Glomerular visceral epithelial cell (primary cell): ENCODE measurements around the gene WRAP73.
"Not testable (repeated sequence)": the region's sequence is repeated elsewhere in the genome, so short reads cannot be mapped to it uniquely, and the experiment has no call there.

Experiments
- DNase-seq: peaks from one replicate; pipeline ENCODE4 v3.0.0-alpha.2; 2016; ENCODE audit errors: extremely low spot score

The WRAP73 gene

DNA sequence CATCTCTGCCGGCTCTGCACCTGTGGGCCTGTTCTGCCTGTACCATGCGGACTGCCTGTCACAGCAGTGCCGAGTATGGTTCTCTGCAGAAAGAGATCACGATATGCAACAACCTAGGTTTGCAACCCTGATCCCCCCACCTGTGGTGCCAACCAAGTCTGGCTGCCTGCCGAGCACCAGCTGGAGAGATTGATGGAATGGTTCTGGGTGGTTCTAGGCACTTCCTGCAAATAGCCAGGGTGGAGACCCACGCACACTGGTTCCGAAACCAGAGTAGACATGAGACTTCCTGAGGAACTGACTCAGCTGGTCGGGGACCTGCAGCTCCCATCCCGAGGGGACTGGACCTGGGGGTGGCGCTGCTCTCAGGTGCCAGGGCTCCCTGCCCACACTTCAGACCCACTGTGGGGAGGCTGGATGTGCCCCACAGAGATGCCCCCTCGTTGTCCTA lies 19.7 kb downstream of the WRAP73 start:
- DNase-seq = no peak

DNA sequence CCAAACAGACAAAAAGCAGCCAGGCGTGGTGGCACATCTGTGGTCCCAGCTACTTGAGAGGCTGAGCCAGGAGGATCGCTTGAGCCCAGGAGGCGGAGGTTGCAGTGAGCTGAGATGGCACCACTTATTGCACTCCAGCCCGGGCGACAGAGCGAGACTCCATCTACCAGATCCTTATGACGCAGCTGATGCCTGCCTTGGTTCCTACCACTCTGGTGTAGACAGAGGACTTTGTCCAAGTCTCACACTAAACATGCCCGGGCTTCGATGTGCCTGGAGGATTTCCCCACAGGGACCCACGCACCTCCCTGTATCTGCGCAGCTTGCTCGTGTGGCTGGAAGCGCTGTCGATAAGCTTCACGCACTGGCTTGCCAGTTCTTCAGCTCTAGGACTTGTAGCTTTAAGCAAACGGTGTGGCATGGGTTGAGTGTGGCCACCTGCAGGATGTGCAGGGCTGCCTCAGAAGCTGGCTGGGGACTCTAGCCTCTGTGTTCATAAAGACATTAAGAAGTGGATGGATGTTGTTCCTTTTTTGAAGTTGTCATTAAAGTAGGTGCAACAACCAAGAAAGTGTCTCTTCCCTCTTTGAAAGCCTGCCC lies 20.2 kb downstream of the WRAP73 start:
- DNase-seq = no peak

DNA sequence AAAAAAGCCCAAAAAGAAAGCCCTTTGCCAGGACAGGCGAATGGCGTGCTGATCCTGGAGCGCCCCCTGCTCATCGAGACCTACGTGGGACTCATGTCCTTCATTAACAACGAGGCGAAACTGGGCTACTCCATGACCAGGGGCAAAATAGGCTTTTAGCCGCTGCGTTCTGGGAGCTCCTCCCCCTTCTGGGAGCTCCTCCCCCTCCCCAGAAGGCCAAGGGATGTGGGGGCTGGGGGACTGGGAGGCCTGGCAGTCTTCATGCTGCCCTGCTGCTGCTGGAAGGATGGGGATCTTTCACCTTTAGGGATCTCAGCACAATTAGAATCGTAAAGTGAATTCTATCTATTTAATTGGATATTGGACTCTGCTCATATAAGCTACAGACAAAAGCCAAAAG lies 21.5 kb downstream of the WRAP73 start:
- DNase-seq = no peak

DNA sequence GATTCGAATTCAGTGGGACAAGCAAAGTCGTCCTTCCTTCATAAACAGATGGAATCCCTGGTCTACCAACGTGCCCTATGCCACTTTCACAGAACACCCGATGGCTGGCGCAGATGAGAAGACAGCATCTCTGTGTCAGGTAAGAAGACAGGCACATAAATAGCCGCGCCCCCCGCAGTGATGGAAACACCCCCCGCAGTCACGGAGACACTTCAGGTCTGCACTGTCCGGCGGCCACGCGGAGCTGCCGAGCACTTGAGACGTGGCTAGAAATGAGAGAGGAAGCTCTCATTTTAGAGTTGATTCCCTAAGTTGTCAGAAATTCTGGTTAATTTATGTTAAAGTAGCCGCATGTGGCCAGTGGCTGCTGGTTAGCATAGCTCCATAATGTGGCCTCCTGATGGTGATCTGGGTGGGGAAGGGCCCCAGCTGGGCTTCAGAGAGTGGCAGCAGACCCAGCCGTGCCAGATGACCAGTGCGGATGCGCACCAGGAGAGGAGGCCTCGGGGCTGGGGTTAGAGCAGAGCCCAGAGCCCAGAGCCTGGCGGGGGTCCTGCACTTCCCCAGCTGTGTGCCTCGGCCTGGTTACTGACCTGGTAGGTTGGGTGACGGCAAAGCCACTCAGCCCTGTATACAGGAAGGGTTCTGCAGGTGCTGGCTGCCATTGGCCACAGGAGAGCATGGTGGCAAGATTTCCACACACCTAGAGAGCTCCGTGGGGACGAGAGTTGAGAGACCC lies 22.2 kb downstream of the WRAP73 start:
- DNase-seq = no peak

DNA sequence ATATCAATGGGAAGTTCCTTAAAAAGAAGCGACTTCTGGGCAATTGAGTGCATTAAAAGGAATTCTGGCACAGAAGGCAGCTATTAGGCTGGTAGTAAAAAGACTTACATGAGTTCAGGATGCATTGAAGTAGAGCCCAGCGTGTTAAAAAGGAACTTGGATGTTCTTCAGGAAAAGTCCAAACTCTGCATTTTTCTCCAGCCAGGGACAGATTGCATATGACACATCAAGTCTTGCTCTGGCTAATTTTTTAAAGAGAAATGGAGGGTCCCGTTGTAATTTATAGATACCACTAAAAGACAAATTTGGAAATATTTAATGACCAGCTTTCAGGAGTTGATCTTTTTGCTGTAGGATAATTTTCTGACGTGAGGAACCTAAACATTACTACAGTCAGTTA lies 23.9 kb downstream of the WRAP73 start:
- no peak for DNase-seq

DNA sequence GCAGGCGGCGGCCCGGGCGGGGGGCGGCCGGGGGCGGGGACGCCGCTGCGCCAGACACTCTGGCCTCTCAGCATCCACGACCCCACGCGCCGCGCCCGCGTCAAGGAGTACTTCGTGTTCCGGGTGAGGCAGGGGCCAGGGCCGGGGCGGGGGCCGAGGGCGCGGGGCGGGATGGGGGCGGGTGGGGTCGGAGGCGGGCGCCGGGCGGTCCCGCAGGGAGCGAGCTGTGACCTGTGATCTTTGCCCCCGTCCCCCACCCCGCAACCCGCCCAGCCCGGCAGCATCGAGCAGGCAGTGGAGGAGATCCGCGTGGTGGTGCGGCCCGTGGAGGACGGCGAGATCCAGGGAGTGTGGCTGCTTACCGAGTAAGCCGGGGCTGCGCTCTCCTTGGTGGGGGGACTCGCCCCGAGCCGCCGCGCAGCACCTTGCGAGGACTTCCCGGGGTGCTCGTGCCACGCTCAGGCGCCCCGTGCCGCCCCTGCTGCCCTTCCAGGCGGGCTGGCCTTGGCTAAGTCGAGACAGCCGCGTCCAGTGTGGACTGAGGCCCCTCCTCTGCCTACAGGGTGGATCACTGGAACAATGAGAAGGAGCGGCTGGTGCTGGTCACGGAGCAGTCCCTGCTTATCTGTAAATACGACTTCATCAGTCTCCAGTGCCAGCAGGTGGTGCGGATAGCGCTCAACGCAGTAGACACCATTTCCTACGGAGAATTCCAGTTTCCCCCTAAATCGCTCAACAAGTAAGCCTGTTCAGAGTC lies 24.6 kb downstream of the WRAP73 start:
- DNase-seq = peak; percentile 45

DNA sequence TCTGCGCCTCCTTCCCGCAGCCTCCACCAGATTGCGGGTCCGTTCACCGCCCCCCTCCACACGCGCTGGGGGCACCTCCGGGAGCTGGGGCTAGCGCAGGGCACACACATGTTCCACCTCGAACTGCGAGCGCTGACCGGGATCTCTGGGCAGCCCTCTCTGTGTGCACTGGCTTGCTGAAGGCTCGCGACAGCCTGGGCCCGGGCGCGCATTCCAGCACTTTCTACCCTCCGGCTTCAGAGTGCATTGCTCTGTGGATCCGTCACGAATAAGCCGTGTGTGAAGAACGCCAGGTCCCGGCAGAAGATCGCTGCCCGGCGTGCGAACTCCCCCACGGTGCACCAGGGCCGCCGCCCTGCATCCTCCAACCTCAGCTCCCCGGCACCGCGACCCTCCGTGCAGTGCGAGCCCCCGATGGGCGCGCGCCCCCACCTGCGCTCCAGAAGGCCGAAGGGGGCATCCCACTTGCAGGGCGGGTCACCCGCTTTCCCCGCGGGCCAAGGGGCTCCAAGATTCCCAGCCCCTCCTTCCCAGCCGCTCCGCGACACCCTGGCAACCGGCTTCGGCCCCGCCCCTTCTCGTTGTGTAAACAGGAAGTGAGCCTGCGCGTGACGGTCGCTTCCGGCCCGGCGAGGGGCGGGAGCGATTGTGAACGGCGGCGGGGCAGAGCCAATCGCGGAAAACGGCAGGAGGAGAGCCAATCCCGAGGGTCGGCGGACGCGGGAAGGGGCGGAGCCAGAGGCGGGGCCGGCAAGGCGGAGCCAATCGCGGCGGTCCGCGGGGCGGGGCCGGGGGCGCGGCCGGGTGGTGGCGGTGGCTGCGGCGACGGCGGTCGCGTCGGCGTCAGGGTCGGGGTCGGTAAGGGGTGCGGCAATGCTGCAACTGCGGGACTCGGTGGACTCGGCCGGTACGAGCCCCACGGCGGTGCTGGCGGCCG lies 25.4 kb downstream of the WRAP73 start, which contains the start of gene TPRG1L:
Gene TPRG1L, plus strand, starts transcription at position 816 of the 937 bp plus-strand sequence. Its CDS starts 58 bp downstream, at position 874.
- peak; percentile 96 for DNase-seq

DNA sequence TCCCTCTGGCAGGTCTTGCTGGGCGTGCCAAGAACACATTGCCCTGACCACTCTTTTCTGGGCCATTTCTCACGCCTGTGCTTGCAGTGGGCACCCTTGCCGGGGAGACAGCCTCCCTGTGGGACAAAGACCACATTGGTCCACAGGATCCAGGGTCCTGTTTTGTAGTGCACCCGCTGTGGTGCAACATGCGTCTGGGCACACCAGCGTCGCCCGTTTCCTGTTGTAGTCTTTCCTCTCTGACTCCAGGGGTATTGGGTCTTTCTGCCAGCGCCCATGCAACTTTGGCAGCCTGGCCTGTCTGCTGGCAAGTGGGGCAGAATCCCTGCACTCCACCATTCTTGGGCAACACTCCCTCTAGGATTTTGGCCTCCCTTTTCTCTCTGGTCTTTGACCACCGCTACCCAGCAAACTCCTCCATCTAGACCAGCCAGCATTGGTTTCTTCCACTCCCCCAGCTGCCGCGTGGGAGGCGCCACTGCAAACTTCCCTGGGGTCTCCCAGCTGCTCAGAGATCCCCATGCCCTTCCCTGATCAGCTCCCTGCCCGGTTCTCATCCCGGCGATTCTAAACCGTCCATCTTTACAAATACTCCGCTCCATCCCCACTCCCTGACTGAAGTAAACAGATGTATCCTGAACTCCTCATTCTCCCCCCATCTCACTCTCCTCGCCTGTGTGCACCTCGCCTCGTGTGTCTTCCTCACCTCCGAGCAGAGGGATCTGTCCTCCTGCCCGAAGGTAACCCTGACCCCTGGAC lies 26.3 kb downstream of the WRAP73 start:
- DNase-seq = no peak

DNA sequence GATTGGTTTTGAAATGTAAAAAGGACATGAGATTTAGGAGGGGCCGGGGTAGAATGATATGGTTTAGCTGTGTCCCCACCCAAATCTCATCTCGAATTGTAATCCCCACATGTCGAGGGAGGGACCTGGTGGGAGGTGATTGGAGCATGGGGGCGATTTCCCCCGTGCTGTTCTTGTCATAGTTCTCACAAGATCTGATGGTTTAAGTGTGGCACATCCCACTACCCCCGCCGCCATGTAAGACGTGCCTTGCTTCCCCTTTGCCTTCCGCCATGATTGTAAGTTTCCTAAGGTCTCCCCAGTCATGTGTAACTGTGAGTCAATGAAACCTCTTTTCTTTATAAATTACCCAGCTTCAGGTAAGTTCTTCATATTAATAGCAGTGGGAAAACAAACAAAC lies 27.8 kb downstream of the WRAP73 start:
- DNase-seq = not testable (repeated sequence)

DNA sequence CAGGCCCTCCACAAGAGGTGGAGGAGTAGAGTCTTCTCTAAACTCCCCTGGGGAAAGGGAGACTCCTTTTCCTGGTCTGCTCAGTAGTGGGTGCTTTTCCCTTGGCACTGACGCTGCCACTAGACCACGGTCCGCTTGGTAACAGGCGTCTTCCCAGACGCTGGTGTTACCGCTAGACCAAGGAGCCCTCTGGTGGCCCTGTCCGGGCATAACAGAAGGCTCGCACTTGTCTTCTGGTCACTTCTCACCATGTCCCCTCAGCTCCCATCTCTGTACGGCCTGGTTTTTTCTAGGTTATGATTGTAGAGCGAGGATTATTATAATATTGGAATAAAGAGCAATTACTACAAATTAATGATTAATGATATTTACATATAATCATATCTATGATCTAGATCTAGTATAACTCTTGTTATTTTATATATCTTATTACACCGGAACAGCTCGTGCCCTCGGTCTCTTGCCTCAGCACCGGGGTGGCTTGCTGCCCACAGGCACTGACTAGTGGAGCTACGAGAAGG lies 28.7 kb downstream of the WRAP73 start:
- peak; percentile 54 for DNase-seq

DNA sequence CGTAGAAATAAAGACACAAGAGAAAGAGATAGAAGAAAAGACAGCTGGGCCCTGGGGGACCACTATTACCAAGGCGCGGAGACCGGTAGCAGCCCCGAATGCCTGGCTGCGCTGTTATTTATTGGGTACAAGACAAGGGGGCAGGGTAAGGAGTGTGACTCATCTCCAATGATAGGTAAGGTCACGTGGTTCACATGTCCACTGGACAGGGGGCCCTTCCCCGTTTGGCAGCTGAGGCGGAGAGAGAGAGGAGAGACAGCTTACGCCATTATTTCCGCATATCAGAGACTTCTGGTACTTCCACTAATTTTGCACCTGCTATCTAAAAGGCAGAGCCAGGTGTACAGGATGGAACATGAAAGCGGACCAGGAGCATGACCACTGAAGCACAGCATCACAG lies 29.2 kb downstream of the WRAP73 start:
- DNase-seq = no peak

DNA sequence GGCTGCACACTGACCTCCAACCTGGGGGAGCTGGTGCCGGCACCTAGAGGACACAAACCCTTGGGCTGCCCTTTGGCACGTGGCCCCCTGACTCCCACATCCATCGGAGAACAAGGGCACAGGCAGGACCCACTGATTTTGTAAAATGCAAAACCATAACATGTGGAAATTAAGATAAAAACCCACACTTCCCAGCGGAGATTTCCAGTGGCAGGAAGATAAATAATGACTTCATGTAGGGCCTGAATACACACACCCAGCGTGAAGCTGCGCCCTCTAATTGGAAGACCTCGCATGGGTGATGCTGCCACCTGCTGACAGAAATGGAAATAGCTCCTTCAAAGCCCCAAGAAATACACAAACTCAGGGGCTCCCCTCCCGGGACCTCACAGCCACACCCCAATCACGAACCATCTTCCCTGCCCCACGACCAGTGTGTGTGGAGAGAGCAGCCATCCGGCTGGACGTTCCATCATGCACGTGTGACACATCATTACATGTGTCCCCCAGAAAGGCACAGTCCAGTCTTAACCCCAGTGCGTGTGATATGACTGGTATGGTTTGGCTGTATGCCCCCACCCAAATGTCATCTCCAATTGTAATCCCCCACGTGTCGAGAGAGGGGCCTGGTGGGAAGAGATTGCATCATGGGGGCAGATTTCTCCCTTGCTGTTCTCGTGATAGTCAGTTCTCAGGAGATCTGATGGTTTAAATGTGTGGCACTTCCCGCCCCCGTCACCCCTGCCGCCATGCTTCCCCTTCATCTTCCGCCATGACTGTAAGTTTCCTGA lies 30.8 kb downstream of the WRAP73 start:
- DNase-seq = peak; percentile 74

DNA sequence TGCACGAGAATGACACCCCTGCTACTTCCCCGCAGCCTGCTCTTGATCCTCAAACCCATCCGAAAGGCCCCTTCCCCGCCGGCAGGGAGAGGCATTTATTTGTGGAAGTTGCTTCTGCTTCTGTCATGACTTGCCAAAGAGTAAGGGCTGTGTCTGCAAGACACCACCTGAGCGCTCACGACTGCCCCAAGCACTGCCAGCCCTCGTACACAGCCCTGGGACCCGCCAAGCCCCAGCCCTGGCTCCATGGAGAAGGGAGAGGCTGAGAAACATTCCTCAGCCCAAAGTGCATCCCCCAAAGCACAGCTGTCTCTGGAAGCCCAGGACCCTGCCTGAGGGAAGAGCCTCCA lies 31.4 kb downstream of the WRAP73 start:
- DNase-seq = no peak

DNA sequence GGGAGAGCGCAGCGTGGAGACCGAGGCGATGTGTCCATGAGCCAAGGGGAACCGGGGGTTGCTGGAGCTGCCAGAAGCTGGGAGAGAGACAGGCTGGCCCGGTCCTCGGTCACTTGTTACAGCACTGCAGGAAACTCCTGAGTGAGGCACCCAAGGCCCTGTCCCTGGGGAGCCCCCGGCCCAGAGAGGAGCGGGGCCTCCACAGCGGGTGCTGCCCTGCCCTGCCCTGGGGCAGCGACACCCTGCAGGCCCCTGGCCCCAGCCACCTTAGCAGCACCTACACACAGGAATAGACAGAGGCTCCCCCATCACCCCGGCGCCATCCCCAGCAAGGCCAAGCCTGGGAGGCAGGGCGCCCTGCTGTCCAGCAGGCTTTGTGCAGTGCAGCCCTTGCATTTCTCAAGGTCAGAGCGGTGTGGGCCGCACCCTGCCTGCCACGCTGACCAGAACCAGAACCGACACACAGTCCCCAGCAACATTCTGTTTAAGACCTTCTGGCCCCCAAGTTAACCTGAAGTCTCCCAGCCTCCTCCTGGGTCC lies 32.0 kb downstream of the WRAP73 start:
- DNase-seq = no peak

DNA sequence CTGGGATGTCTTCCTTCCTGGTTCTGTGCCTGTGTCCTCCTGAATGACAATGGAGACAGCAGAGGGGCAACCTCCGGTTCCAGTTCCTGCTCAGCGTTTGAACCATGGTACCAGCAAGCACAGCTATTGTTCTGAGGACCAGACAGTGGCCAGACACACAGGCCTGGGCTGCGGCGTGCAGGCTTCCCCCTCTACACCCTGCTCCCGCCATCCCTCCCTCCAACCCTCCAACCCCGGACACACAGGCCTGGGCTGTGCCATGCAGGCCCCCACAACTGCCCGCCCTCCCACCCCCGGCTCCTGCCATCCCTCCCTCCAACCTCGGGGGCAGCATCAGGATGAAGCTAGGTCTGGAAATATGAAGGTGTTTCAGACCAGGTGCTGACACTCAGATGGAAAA lies 33.0 kb downstream of the WRAP73 start:
- DNase-seq = no peak

DNA sequence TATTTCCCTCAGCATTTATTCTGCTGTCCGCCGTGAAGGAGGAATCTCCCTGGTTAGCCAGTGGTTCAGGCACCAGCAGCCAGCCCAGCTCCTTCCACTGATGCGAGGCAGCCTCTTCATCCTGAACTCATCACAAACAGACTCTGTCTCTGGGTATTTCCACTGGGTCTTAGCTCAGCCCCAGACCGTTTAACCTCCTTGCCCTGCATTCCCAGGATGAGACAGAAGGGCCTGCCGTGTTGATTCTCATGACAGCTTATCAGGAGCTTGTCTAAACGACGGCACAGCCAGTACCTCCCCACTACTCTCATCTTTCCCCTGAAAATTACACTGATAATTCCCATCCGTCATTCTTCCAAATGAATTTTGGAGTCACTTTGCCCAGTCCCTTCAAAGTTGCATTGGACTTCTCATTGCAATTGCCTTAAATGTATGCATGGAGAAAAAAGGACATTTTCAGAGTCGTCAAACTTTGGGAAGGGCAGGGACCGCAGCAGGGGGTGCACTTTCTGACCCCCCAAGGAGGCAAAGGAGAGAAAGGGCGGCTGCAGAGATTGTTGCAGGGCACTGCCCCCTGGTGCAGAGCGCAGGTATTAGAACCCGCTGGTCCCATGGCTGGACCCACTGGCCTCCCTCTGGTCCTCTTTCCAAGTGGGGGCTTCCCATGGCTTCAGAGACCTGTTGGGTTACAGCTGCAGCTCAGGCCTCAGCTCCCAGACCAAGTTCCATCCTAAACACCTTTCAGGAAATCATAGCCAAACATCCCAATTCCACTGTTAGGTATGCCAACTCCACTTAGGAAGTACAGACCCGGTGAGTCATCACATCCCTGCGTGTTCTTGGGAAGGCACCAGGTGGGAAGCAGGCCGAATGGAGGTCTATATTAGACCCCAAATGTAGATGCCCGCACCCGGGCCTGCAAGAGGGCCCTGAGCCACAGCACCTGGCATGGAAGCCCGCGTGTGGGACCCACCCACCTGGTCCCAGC lies 34.9 kb downstream of the WRAP73 start:
- no peak for DNase-seq

DNA sequence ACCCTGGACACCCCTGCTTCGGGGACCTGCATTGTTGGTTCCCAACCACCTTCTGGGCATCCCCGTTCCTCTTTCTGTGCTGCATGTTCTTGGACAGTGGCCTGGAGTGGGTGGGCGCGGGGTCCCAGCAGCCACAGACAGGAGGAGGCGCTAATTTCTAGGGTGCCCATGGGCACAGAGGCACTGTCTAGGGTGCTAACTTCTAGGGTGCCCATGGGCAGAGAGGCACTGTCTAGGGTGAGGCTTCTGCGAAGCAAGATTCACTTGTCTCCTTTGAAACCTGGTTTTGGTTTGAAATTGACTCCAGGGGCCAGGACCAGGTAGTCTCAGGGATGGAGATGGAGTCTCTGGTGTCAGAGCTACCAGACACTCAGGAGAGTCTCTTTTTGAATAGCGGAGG lies 37.8 kb downstream of the WRAP73 start:
- DNase-seq = no peak
